Neural cell (in vitro differentiated cells): Measurements from ENCODE around the gene PDILT.

Experiments used
- CTCF ChIP-seq: fragments of 450-650 bp; IDR thresholded peaks from 2 replicates; pipeline ENCODE4 v1.5.1; 2014; ENCODE audit warnings: antibody characterized with exemption, mild to moderate bottlenecking, moderate library complexity; ENCODE audit not compliant: poor library complexity, severe bottlenecking
- RAD21 ChIP-seq: fragments of 450-650 bp; conservative IDR thresholded peaks from 2 replicates; pipeline ENCODE4 v1.6.1; 2014; ENCODE audit warnings: antibody characterized with exemption, mild to moderate bottlenecking, moderate library complexity

GRCh38 chr16:20404637-20405036, at the start of gene PDILT:
- TF ChIP-seq CTCF (no peak), RAD21 (no peak)
